ENCODE measurements around the gene ABHD14A. TPM values are rescaled to one million over a fixed set of nuclear protein-coding genes. Genes with fewer than 3 reads are reported as not detected.

Gene ABHD14A
- total RNA-seq, 2 experiments from 2014 or later: 7.9 to 8.6 TPM

DNA sequence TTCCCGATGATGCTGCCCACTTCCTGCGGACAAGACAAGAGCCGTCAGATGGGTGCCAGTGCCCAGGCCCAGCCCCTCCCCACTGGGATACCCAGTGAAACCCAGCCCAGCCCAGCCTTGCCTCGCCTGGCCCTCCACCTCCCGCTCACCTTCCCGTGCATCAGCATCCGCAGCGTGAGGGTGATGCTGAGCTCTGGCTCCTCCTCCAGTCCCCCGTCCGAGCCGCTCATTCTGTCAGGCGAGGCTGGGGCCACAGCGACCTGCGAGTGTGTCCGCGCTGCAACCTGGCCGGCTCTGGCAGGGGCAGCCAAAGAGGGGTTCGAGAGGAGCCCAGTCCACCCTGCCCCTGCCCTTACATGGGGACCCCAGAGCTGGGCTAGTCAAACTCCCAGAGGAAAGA, 13.9 kb upstream of the ABHD14A start:
- intact Hi-C loops (cut with micrococcal nuclease): no loop called here
- H3K27me3 Mint-ChIP-seq: no peaks in the 10 kb centered on the region
- no peaks in the 10 kb centered on the region for H3K9me3 Mint-ChIP-seq
- peaks cover 3% of the 10 kb centered on the region for H3K4me1 Mint-ChIP-seq (ENCODE audit: low read depth)
- ChIA-PET CTCF (no interaction called here), POLR2A (interaction anchor here (0.6 kb wide), 1 partner anchor 378 kb away, joined by 3 read pairs; no protein-coding TSS in a partner anchor)
- H3K27ac Mint-ChIP-seq: no peak overlapping the region
- no peak overlapping the region for H3K4me3 Mint-ChIP-seq
- peaks cover 6% of the 10 kb centered on the region for H3K36me3 Mint-ChIP-seq
- no peak for DNase-seq

DNA sequence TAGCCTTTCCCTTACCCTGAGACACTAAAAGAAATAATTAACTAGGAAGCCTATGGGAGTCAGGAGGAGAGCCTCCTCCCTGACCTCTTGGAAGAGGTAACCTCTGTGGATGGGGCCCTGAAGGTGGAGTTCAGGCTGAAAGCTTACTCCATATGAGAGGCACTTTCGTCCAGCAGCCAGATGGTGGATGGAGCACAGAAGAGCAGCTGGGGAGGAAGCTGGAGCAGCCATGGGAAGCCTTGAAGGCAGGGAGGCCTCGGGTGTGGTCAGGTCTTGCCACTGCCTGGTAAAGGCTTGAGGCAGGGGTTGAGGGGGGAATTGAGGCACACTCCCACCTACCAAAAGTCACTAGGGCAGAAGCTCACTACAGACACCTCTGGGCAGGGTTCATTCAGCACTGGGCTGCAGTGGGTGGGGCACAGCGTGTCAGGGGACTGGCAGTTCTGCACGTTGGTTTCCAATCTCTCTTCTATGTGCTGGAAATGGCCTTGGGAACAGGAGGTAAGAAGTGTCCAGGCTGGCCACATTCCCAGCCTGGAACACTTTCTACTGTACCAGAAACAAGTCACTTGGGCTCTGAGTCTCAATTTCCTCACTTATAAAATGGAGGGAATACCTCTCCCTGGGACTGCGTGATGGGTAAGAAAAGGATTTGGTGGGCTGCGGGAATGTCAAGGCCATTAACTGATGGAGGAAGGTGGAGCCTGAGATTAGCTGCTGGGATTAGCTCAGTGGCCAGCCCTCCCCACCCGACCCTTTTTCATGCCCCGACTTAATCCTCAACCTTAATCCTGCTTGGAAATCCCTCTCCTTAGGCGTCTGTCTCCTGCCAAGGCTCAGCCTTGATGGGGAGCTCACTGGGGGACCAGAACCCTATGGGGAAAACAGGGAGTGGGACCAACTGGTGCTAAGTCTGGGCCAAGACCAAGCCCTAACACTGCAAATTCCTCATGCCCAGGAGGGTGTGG, 13.0 kb upstream of the ABHD14A start:
- Mint-ChIP-seq H3K27ac (no peak overlapping the region), H3K4me3 (no peak overlapping the region), H3K27me3 (no peaks in the 10 kb centered on the region), H3K36me3 (peaks cover 6% of the 10 kb centered on the region), H3K4me1 (ENCODE audit: low read depth) (peaks cover 8% of the 10 kb centered on the region), H3K9me3 (no peaks in the 10 kb centered on the region)
- ChIA-PET CTCF (interaction anchor here (1.3 kb wide), 1 partner anchor 12 kb away, joined by 5 read pairs; the partner anchor contains the start of gene ABHD14B), POLR2A (interaction anchor here (0.6 to 1.1 kb wide), 3 partner anchors 12 to 379 kb away, joined by 3 to 5 read pairs (median 3); partner anchors contain the start of genes ABHD14B and RRP9)
- intact Hi-C loops (cut with micrococcal nuclease): no loop called here
- no peak for DNase-seq

DNA sequence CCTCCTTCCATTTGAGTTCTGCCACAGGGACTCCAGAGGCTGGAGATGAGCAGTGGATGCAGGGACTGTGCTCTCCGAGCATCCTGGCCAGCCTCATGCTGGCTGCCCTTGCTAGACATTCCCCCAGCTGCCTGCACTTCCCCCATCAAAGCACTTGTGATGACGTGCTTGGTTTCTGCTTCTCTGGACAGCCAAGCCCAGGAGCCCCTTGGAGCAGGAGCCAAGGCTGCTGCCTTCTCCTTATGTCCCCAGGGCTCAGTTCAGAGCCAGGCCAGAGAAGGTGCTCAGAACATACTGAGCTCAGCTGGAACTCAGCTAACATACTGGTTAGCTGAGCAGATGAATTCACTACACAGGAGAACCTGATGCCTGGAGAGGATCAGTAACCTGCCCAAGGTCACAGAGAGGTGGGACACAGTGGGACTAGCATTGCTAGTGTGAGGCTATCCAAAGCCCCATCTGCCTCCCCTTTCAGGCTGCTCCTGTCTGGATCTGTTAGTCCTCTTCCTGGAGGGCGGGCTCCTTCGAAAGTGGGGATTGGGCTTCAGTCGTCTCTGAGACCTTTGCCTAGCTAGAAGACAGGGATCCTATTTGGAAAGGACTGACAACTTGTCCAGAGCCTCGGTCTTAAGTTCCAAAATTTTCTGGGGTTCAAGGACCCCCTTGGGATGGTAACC, 11.9 kb upstream of the ABHD14A start:
- peaks cover 4% of the 10 kb centered on the region for H3K36me3 Mint-ChIP-seq
- DNase-seq: no peak
- ChIA-PET CTCF (interaction anchor here (1.0 to 2.8 kb wide), 3 partner anchors 11 to 21 kb away, joined by 4 to 18 read pairs (median 5); partner anchors contain the start of genes ABHD14A, ABHD14B and RRP9), POLR2A (interaction anchor here (1.1 kb wide), 1 partner anchor 11 kb away, joined by 3 read pairs; the partner anchor contains the start of gene ABHD14B)
- no peaks in the 10 kb centered on the region for H3K9me3 Mint-ChIP-seq
- peaks cover 9% of the 10 kb centered on the region for H3K4me1 Mint-ChIP-seq (ENCODE audit: low read depth)
- no peak overlapping the region for H3K4me3 Mint-ChIP-seq
- intact Hi-C loops (cut with micrococcal nuclease): no loop called here
- H3K27ac Mint-ChIP-seq: no peak overlapping the region
- no peaks in the 10 kb centered on the region for H3K27me3 Mint-ChIP-seq

DNA sequence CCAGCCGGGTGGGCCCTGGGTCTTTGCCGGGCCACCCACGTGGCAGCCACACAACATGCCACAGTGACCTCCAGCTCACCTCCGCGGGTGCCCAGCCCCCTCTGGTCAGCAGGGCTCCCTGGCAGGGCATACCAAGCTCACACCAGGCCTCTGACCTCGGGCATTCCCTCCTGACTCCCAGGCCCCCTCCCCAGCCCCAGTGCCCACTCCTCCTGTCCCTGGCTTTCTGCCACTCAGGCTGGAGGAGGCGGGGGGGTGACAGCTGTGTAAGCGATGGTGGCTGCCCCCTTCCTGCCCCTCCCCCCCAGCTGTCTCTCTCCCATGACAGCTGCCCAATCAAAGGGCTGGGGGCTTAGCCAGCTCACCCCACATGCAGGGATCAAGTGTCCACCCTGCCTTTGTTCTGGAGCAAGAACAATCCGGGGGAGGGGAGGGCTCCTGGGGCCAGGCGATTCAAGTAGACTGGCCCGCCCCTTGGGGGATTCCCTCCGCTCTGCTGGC, 10.9 kb upstream of the ABHD14A start:
- Mint-ChIP-seq H3K27ac (no peak overlapping the region), H3K9me3 (no peaks in the 10 kb centered on the region), H3K4me3 (no peak overlapping the region), H3K4me1 (ENCODE audit: low read depth) (peaks cover 12% of the 10 kb centered on the region), H3K27me3 (no peaks in the 10 kb centered on the region), H3K36me3 (peaks cover 2% of the 10 kb centered on the region)
- intact Hi-C loops (cut with micrococcal nuclease): no loop called here
- ChIA-PET CTCF (interaction anchor here (1.3 to 2.8 kb wide), 2 partner anchors 10 to 11 kb away, joined by 3 to 18 read pairs; partner anchors contain the start of genes ABHD14A and ABHD14B), POLR2A (no interaction called here)
- no peak for DNase-seq

DNA sequence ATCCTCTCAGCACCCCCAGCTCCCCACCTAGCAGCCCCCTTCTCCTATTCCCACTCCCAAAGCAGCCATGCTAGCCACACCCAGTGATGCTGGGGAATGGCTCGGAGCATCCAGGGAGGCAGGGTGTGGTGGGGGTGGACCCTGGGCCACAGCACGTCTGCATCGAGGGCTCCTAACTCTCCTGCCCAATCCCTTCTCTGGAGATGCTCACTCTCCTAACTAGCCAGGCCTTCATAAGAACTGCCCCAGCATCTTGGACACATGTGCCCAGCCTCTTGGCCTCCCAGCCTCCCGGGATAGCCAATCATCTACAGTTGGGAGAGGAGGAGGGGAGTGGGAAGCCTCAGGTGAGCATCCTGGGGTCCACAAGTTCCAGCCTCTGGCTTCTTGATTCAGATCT, 10.3 kb upstream of the ABHD14A start:
- Mint-ChIP-seq H3K4me1 (ENCODE audit: low read depth) (peaks cover 12% of the 10 kb centered on the region), H3K9me3 (no peaks in the 10 kb centered on the region), H3K36me3 (peaks cover 2% of the 10 kb centered on the region), H3K4me3 (no peak overlapping the region), H3K27me3 (no peaks in the 10 kb centered on the region), H3K27ac (no peak overlapping the region)
- CTCF ChIA-PET: interaction anchor here (1.3 to 3.9 kb wide), 3 partner anchors 10 to 22 kb away, joined by 3 to 21 read pairs (median 18); partner anchors contain the start of genes ABHD14A, ABHD14B, PARP3 and RRP9
- no peak for DNase-seq
- intact Hi-C loops (cut with micrococcal nuclease): no loop called here
- POLR2A ChIA-PET: interaction anchor here (0.8 to 1.5 kb wide), 2 partner anchors 9 to 31 kb away, joined by 3 to 6 read pairs; partner anchors contain the start of genes ABHD14B and RPL29

DNA sequence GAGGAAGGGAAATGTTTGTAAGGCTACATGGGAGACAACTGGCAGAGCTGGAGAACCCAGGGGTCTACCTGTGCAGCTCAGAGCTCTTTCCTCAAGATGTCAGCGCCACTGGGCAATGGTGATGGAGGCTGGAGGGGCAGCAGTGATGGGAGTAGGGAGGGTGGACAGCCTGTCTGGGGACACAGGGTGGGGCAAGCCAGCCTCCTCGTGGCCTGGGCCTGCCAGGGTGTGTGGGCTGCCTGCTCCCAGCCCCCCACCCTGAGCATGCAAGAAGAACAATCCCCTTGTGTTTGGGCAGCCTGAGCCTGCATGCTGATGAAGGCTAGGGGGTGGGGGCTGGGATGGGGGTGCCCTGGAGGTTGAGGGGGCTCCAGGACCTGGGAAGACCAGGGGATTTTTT, 8.8 kb upstream of the ABHD14A start:
- POLR2A ChIA-PET: interaction anchor here (0.6 to 2.2 kb wide), 3 partner anchors 8 to 26 kb away, joined by 3 to 8 read pairs (median 6); partner anchors contain the start of genes ABHD14B and ACY1
- H3K27me3 Mint-ChIP-seq: no peaks in the 10 kb centered on the region
- intact Hi-C loops (cut with micrococcal nuclease): no loop called here
- H3K4me1 Mint-ChIP-seq (ENCODE audit: low read depth): peaks cover 15% of the 10 kb centered on the region
- H3K27ac Mint-ChIP-seq: no peak overlapping the region
- CTCF ChIA-PET: interaction anchor here (2.8 to 3.9 kb wide), 2 partner anchors 9 to 24 kb away, joined by 18 to 21 read pairs; partner anchors contain the start of genes ABHD14A, ABHD14B, PARP3 and RRP9
- DNase-seq: no peak
- H3K9me3 Mint-ChIP-seq: no peaks in the 10 kb centered on the region
- H3K36me3 Mint-ChIP-seq: peaks cover 1% of the 10 kb centered on the region
- peak overlapping the region; percentile 77 for H3K4me3 Mint-ChIP-seq

DNA sequence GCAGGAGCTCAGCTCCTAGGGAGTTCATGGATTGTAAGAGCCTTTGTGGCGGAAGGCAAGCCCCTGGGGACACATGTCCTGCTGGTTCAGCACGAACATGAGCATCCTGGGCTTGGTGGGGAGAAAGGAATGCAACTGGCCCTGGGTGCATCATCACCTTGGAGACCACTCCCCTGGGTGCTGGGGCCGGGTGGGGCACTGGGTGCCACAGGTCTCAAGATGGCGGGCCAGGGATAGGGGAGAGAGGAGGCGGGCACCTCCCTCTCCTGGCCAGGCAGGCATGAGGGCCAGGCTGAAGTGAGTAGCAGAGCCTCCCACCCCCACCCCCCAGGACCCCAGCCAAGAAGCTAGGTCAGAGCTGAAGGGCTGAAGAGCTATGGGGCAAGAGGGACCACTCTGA, 8.4 kb upstream of the ABHD14A start:
- Mint-ChIP-seq H3K4me1 (ENCODE audit: low read depth) (peaks cover 18% of the 10 kb centered on the region), H3K27ac (peak overlapping the region; percentile 33), H3K36me3 (no peaks in the 10 kb centered on the region), H3K4me3 (peak overlapping the region; percentile 77), H3K27me3 (no peaks in the 10 kb centered on the region), H3K9me3 (no peaks in the 10 kb centered on the region)
- CTCF ChIA-PET: interaction anchor here (3.9 kb wide), 1 partner anchor 24 kb away, joined by 21 read pairs; the partner anchor contains the start of genes PARP3 and RRP9
- intact Hi-C loops (cut with micrococcal nuclease): no loop called here
- no peak for DNase-seq
- POLR2A ChIA-PET: interaction anchor here (0.7 to 2.2 kb wide), 2 partner anchors 16 to 155 kb away, joined by 3 to 8 read pairs; partner anchors contain the start of gene ACY1

DNA sequence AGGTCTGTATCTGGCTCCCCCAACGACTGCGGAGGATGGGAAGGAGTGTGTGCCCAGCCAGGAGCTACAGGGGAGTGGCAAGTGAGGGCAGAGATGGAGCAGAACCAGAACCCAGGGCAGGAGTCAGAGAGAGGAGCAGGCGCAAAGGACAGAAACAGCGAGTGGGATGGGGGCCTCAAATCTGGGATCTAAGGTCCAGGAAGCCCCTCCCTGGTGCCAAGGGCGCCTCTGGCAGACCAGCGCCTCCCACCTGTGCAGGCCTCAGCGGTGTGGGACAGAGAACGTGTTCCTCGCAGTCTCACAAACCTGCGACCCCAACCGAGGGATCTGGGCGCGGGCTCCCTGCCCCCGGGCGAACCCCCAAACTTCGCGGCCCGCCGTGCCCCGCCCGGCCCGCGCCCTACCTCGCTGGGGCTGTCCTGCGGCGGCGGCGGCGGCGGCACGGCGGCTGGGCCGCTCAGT, 7.9 kb upstream of the ABHD14A start:
- Mint-ChIP-seq H3K27me3 (no peaks in the 10 kb centered on the region), H3K27ac (peak overlapping the region; percentile 33), H3K9me3 (no peaks in the 10 kb centered on the region), H3K36me3 (no peaks in the 10 kb centered on the region), H3K4me1 (ENCODE audit: low read depth) (peaks cover 18% of the 10 kb centered on the region), H3K4me3 (peak overlapping the region; percentile 77)
- DNase-seq: no peak
- CTCF ChIA-PET: interaction anchor here (3.9 kb wide), 1 partner anchor 25 kb away, joined by 21 read pairs; the partner anchor contains the start of genes PARP3 and RRP9
- POLR2A ChIA-PET: interaction anchor here (0.7 to 2.2 kb wide), 3 partner anchors 16 to 156 kb away, joined by 3 to 8 read pairs (median 3); partner anchors contain the start of gene ACY1
- intact Hi-C loops (cut with micrococcal nuclease): no loop called here

DNA sequence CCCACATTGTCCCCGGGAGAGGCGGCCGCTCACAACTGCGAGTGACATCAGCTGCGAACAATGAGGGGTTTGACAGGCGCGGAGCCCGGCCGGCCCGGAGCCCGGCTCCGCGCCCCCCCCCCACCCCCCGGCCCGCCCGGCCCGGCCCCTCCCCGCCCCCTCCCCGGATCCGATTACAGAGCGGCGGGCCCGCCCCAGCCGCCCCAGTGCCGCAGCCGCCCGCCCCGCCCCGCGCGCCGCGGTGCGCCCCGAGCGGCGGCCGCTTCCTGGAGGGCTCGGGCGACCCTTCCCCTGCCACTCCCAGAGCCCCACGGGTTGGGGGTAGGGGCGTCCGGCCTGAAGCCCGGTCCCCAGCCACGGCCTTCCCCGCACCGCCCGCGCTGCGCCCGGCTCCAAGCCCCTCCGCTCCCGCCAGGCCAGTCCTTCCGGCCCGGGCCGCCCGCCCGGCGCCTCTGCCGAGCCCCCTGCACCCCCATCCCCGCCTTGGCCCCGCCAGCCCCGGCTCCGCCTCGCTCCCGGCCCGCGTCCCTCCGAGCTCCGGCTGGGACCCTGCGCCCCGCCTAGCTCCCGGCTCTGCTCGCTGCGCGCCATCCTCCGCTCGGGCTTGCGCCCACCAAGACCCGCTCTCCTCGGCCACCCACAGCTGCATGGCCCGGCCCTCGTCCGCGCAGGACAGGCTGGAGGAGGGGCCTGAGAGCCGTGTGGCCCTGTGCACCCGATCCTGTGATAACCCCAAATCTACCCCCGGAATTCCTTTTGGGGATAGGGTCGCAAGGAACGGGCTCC, 7.3 kb upstream of the ABHD14A start, which contains the start of gene PCBP4:
Gene PCBP4 (minus strand): TSS at position 71 of the 786 bp plus-strand sequence. CDS start 6,214 bp downstream, outside the sequence.
- intact Hi-C loops (cut with micrococcal nuclease): no loop called here
- POLR2A ChIA-PET: interaction anchor here (0.7 to 2.2 kb wide), 3 partner anchors 15 to 156 kb away, joined by 3 to 8 read pairs (median 3); partner anchors contain the start of gene ACY1

DNA sequence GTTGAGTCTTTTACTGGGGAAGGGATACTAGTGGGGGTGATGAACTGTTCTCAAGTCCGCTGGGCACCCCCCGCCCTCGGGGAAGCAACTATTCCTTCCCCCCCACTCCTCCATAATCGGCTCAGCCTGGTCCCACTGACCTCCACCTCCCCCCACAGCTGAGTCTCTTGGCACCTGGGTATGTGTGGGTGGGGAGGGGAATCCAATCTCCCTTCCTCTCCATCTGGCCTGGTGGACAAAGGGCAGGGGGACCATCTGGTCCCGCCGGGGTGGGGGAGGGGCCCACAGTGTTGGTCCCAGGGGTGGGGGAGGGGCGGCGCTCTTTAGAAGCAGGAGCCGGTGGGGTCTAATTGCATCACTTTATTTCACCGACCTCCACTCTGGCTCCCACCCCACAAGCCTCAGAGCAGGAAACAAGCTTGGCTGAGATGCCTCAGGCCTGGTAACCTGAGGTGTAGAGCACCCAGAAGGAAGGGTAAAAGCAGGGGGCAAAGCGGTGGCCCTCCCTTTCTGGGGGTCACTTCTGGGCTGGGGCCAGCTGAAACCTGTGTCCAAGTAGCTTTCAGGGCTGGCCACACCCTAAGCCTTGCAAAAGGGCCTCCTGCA, 6.6 kb upstream of the ABHD14A start:
- H3K4me1 Mint-ChIP-seq (ENCODE audit: low read depth): peaks cover 23% of the 10 kb centered on the region
- no peaks in the 10 kb centered on the region for H3K36me3 Mint-ChIP-seq
- H3K9me3 Mint-ChIP-seq: no peaks in the 10 kb centered on the region
- peak overlapping the region; percentile 45 for H3K27ac Mint-ChIP-seq
- no peak for DNase-seq
- CTCF ChIA-PET: interaction anchor here (1.2 to 3.9 kb wide), 3 partner anchors 15 to 26 kb away, joined by 4 to 21 read pairs (median 11); partner anchors contain the start of genes ACY1, PARP3 and RRP9
- intact Hi-C loops (cut with micrococcal nuclease): no loop called here
- no peaks in the 10 kb centered on the region for H3K27me3 Mint-ChIP-seq
- peak overlapping the region; percentile 81 for H3K4me3 Mint-ChIP-seq
- POLR2A ChIA-PET: interaction anchor here (1.5 to 2.2 kb wide), 2 partner anchors 15 to 26 kb away, joined by 3 to 8 read pairs; partner anchors contain the start of gene ACY1

More for the DNA sequence above, 7.3 kb upstream of the ABHD14A start, which contains the start of gene PCBP4:
- H3K4me1 Mint-ChIP-seq (ENCODE audit: low read depth): peaks cover 23% of the 10 kb centered on the region
- H3K27me3 Mint-ChIP-seq: no peaks in the 10 kb centered on the region
- H3K27ac Mint-ChIP-seq: peak within 1 kb of the TSS; percentile 45
- CTCF ChIA-PET: interaction anchor here (1.2 to 3.9 kb wide), 2 partner anchors 16 to 26 kb away, joined by 4 to 21 read pairs; partner anchors contain the start of genes ACY1, PARP3 and RRP9
- H3K36me3 Mint-ChIP-seq: no peaks in the 10 kb centered on the region
- no peaks in the 10 kb centered on the region for H3K9me3 Mint-ChIP-seq
- peak; percentile 45 for DNase-seq
- H3K4me3 Mint-ChIP-seq: peak within 1 kb of the TSS; percentile 81
